ENCODE data around the gene KLHL26. TPM values are rescaled to one million over a fixed set of nuclear protein-coding genes. Genes with fewer than 3 reads are reported as not detected.

The KLHL26 gene
- total RNA-seq, 2 donors from 2014 or later: 8.5 to 10.1 TPM

DNA sequence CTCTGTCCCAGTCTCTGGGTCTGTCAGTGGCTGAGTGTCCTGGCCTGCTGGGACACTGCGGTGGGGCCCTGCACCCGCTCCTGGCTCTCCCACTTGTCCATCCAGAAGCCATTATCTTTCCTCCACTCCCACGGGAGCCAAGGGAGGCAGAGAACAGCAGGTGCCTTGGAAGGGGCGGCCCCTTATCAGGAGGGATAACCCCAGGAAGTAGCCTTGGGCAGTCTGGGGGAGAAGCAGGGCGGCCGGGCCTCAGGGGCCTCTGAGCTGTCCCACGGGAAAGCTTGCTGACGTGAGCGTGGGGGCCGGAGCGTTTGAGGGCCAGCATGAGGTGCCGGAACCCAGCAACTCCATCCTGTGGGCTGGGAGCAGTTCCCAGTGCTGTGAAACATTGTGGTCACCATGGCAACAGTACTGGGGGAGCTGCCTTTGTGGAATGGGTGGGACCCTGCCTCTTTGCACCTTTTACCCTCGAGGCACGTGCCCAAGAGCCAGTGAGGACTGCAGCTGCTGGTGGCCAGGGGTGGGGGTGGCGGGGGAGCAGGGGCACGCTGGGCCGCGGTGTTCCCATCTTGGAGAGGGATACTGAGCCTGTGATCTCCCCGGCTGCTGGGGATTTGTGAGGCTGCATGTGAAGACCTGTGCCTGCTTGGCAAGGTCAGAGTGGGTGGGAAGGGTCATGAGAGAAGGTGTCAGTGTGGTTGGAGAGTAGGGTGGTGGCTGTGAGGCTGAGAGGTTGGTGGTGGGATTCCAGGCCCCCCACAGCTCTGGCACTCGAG lies 20.9 kb downstream of the KLHL26 start:
- DNase-seq (no peak), ATAC-seq (no peak)
- intact Hi-C loops (cut with DNase I, micrococcal nuclease): no loop called here

DNA sequence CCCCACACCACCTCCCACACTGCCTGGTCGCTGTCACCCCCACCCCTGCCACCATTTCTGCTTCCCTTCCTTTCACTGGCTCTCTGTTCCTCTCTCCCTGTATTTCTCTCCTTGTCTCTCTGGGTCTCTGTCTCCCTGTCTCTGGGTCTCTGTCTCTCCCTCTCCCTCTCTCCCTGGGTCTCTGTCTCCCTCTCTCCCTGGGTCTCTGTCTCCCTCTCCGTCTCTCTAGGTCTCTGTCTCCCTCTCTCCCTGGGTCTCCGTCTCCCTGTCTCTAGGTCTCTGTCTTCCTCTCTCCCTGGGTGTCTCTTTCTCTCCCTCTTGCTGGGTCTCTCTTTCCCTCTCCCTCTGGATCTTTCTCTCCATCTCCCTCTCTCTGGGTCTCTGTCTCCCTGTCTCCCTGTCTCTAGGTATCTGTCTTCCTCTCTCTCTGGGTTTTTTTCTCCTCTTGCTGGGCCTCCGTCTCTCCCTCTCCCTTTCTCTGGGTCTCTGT lies 21.6 kb downstream of the KLHL26 start:
- intact Hi-C loops (cut with DNase I, micrococcal nuclease): no loop called here
- no peak for DNase-seq

DNA sequence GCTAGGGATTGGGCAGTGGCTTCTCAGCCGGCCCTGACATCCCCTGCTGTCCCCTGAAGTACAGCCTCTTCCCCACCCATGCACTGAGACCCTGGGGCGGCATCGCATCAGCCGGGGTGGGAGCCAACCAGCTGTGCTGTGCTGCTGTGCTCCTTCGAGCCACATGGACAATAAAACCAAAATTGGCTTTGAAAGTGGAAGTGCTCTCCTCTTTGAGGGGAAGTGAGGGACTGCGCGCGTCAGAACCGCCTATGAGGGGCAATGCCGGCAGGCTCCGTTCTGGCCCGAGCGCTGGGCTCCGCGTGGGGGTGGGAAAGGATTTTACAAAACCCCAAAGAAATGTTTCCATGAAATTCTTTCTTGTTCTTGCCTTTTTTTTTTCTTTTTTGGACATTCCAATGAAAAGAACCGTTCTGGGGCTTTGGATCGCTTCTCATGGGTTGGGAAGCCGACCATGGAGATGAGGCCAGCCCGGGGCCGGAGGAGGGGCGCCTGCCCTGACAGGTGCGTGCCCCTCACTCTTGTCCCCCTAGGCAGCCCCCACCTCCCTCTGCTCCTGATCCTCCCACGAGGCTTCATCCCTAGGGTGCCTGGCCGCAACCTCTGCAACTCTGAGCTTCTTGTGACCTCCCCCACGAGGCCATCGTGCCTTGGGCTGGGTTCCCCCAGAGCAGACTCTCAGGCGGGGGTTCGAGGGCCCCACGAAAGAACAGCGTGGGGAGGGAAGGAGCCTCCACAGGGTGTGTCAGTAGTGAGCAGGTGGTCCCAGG lies 22.6 kb downstream of the KLHL26 start:
- intact Hi-C loops (cut with DNase I, micrococcal nuclease): no loop called here
- DNase-seq: no peak

More for the DNA sequence above, 21.6 kb downstream of the KLHL26 start:
- no peak for ATAC-seq

DNA sequence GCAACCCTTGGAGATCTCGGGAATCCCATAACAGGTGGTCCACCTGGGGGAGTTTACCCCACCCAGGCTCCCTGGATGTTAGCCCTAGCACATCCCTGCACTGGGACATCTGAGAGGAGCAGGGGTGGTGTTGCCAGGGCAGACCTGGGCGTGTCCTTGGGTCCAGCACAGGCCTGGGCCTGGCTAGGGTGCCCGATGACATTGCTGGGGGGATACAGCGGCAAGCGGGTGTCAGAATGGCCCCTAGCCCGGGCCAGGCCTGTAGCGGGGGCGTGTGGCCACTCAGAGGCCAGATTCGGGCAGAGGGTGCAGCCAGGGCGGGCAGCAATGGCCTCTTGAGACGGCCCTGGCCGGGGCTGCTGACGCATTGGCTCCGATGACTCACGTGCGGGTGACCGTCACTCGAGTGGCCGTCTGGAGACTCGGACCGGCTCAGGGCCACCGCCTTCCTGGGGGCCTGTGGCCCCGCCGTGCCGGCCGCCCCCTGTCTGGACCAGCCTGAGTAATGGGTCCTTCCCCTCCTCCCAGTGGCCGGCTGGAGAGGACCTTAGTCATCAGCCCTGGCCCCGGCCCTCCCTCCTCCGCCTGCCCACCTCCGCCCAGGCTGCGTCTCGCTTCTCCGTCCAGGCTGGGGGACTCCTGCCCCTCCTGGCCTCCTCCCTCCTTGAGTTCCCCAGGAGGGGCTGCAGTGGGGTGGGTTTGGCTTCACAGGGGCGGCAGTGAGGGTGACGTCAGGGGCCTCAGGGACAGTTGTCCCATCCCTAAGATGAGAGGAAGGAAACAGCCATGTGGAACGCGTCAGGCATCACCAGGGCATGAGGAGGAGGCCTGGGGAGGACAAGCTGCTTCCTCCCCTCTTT lies 23.5 kb downstream of the KLHL26 start:
- intact Hi-C loops (cut with DNase I, micrococcal nuclease): no loop called here
- DNase-seq (no peak), ATAC-seq (peak; percentile 29)

More for the DNA sequence above, 22.6 kb downstream of the KLHL26 start:
- no peak for ATAC-seq

DNA sequence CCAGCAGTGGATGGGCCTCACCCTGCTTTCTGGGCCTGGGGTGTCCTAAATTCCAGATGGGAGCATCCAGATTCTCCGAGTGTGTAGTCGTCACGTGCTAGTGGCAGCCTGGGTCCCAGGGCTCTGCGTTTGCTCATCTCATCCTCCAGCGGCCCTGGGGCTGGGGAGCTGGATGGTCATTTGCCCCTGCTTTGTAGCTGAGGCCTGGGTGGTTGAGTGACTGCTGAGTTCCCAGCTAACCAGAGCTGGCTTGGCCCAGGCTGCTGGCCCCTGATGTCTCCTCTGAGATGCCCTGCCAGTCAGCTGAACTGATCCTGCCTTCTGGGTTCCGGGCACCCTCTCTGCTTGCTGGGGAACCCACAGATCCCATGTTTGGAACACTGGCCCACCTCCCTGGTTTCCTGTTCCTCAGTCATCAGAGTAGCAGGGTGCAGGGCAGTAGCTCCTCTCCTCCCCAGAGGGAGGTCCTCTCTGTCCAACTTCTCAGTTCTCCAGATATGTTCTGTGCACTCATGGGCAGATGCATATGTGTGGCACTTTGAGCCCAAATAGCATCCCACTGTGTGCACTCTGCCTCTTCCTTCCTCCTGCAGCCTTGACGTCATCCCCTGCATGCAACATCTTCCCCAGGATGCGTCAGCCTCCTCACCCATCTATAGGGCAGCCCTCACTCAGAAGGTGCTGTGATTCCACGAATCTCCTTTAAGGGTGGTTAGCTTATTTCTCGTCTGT lies 24.3 kb downstream of the KLHL26 start:
- ATAC-seq: no peak
- DNase-seq: no peak
- intact Hi-C loops (cut with DNase I, micrococcal nuclease): no loop called here

DNA sequence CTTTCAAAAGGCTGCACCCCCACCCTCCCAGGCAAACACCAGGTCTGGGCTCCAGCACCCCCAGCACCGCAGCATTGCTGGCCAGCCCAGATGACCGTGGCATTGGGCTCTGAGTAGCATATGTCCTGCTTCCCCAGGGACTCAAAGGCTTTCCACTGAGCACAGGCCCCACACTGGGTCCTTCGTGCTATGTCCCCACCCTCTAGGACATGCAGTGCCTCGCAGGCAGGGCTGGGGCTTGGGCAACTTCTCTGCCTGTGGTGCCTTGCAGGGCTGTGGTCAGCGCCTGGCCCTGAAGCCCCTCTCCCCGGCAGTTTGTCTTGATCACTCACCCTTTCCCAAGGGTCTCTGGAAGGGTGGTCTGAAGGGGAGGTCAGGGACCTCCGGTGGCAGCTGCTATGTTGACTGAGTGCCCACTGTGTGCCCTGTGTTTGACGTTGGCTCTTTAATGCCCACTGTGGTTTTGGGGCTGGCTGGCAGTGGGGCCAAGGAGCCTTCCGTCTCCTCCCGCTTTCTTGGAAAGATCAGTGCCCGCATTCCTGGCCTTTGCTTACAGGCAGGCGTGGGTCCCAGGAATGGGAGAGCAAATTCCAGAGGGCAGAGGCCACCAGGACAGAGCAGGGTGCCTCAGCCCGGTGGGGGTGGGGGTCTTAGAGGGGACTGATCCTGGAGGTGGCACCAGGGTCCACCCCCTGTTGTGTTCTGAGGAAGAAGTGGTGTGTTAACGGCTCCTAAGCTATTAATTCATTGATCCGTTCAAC lies 26.3 kb downstream of the KLHL26 start:
- intact Hi-C loops (cut with DNase I, micrococcal nuclease): no loop called here
- DNase-seq (no peak), ATAC-seq (no peak)

DNA sequence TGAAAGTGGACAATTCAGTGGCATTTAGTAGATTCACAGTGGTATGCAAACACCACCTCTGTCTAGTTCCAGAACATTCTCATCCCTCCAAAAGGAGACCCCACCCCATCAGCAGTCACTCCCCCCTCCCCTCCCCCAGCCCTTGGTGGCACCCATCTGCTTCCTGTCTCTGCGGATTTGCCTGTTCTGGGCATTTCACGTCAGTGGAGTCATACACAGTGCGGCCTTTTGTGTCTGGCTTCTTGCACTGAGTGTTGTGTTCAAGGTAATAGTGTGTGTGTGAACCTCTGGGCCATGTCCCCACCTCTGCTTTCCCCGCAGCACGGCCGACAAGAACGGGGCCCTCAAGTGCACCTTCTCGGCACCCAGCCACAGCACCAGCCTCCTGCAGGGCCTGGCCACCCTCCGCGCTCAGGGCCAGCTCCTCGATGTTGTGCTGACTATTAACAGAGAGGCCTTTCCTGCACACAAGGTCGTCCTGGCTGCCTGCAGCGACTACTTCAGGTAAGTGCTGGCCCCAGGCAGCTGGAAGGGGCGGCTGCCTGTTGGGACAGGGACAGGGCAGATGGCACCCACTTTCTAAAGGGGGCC lies 27.2 kb downstream of the KLHL26 start:
- ATAC-seq (no peak), DNase-seq (no peak)
- intact Hi-C loops (cut with DNase I, micrococcal nuclease): no loop called here

DNA sequence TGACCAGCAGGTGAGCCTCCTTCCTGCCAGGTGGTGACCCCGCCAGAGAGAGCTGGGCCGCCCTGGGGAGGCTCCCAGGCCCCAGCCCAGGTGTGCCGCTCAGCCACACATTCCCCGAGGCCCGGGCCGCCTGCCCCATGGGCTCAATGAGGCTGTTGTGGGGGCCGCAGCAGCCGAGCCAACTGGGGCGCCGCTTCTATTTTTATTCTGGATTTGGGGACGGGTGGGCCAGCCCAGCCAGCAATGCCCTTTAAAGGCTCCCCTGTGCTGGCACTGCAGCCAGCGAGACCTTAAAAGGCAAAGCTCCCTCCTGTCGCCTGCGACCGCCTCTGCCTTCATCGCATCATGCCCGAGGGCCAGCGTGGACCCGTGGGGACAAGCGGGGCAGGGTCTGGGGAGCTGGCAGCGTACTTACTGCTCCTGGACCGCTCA lies 29.0 kb downstream of the KLHL26 start:
- intact Hi-C loops (cut with DNase I, micrococcal nuclease): no loop called here
- ATAC-seq (no peak), DNase-seq (no peak)

DNA sequence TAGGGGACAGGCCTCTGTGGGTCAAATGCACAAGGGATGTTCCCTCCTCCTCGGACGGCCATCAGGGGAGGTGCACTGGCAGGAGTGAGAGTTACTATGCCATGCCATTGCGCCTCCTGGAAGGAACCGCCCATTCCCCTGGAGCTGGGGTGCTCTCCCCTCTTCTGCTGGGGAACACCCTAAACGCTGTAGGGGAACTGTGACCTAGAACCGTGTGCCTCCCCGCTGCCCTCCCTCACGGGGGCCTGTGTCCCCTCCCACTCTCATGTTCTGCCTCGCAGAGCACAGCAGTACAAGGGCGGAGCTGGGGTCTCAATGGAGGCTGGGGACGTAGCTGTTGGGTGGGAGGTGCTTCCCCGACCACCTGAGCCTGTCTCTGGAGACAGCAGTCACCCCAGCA lies 29.5 kb downstream of the KLHL26 start:
- ATAC-seq: no peak
- no peak for DNase-seq
- intact Hi-C loops (cut with DNase I, micrococcal nuclease): no loop called here

DNA sequence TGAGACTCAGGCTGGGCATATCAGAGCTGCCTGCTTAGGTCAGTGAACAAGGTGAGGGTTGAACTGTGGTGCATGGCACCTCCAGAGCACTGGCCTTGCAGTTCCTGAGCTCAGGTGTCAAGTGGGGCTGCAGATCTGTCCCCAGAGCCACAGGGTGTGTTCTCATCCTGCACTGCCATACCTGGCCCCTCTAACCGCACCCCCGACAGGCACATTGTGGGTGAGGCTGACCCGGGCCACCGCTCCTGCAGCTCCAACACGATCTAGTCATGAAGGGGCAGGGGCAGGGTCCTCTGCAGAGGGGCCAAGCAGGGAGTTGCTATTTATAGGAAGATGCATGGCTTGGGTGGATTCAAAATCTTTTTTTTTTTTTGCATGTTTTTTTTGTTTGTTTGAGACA lies 30.0 kb downstream of the KLHL26 start:
- intact Hi-C loops (cut with DNase I, micrococcal nuclease): no loop called here
- DNase-seq: no peak
- ATAC-seq: no peak

DNA sequence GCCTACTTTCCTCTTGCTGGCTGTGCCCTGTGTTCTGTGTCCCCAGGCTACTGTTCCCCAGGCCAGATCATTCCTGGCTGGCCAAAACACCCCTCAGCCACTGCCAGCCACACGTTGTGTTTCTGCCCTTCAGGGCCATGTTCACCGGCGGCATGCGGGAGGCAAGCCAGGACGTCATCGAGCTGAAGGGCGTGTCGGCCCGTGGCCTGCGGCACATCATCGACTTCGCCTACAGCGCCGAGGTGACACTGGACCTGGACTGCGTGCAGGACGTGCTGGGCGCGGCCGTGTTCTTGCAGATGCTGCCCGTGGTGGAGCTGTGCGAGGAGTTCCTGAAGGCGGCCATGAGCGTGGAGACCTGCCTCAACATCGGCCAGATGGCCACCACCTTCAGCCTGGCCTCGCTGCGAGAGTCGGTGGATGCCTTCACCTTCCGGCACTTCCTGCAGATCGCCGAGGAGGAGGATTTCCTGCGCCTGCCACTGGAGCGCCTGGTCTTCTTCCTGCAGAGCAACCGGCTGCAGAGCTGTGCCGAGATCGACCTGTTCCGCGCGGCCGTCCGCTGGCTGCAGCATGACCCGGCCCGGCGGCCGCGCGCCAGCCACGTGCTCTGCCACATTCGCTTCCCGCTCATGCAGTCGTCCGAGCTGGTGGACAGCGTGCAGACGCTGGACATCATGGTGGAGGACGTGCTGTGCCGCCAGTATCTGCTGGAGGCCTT lies 30.9 kb downstream of the KLHL26 start:
- ATAC-seq (no peak), DNase-seq (no peak)
- intact Hi-C loops (cut with DNase I, micrococcal nuclease): no loop called here

DNA sequence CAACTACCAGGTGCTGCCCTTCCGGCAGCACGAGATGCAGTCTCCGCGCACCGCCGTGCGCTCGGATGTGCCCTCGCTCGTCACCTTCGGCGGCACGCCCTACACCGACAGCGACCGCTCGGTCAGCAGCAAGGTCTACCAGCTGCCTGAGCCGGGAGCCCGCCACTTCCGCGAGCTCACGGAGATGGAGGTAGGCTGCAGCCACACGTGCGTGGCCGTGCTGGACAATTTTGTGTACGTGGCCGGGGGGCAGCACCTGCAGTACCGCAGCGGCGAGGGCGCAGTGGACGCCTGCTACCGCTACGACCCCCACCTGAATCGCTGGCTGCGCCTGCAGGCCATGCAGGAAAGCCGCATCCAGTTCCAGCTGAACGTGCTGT lies 31.4 kb downstream of the KLHL26 start:
- intact Hi-C loops (cut with DNase I, micrococcal nuclease): no loop called here
- DNase-seq (no peak), ATAC-seq (no peak)

DNA sequence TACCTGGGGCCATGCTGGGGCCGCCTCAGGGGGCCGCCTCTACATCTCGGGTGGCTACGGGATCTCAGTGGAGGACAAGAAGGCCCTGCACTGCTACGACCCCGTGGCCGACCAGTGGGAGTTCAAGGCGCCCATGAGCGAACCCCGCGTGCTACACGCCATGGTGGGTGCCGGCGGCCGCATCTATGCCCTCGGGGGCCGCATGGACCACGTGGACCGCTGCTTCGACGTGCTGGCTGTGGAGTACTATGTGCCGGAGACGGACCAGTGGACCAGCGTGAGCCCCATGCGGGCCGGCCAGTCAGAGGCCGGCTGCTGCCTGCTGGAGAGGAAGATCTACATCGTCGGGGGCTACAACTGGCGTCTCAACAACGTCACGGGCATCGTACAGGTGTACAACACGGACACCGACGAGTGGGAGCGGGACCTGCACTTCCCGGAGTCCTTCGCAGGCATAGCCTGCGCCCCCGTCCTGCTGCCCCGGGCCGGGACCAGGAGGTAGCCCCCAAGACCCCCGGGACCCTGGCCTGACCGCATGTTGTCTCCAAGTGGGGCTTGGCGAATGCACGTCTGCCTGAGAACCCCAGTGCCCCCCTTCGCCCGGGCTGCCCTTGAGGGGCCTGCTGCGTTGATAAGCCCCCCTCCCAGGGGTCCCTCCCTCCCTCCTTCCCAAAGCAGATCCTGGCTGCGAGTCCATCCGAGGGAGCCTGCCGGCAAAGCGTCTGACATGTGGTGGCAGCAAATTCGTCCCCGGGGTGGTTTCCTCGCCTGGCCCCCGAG lies 32.1 kb downstream of the KLHL26 start:
- ATAC-seq (no peak), DNase-seq (no peak)
- intact Hi-C loops (cut with DNase I, micrococcal nuclease): no loop called here

DNA sequence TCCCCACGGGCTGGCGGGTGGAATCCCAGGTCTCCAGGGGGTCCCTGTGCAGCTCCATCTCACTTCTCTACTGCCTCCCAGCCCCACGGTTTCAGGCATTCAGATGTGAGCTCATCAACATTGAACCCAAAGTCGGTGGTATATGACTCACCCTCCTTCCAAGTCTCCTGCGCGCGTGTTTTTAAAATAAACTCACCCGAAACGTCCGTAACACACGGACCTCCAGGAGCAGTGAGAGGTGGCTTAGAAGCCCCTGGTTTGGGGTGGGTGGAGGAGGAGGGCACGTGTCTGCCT lies 32.6 kb downstream of the KLHL26 start:
- ATAC-seq (no peak), DNase-seq (no peak)
- intact Hi-C loops (cut with DNase I, micrococcal nuclease): no loop called here

DNA sequence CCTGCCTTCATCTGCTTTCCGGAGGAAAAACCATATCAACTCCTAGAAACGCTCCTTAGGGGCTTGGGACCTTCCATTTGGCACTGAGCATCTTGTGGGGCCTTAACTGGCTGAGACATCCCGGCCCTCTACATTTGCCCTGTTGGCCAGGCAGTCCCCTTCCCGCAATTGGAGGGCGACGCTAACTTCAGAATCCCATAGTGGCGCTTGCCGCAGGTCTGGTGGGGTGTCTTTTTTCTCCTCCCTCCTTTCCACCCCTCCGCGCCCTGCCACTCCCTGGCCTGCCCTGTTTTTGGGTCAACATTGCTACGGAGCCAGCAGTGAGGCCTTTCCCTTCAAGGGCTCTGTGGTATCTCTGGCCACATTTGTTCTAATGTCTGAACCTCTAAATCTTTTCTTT lies 33.1 kb downstream of the KLHL26 start:
- intact Hi-C loops (cut with DNase I, micrococcal nuclease): no loop called here
- DNase-seq (no peak), ATAC-seq (no peak)

DNA sequence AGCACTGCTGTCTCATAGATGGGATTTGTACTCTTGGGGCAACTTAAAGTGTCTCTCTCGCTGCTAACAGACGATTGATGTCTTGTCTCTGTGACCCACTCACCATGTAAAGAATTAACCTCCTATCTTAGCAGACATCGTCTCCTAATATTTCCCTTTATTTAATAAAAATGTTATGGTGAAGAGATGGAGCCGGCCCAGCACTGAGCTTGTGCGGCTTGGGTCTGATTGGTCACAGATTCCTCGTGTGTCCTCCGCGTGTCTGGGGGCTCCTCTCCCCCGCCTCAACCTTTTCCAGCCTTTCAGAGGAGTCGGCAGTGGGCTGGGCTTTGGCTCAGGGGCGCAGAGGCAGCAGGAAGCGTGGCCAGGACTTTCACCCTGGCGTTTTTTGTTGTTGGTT lies 33.5 kb downstream of the KLHL26 start:
- no peak for DNase-seq
- no peak for ATAC-seq
- intact Hi-C loops (cut with DNase I, micrococcal nuclease): no loop called here

Data from left colon (tissue), 2 donors.